HepG2 (cell line): ENCODE data around the gene UPF3A. TPM values are rescaled to one million over a fixed set of nuclear protein-coding genes. Genes with fewer than 3 reads are reported as not detected.

Source experiments
- ATAC-seq: fragments of 200-7000 bp; cut with Tn5 transposase; 3 replicates; pipeline ENCODE4 v1.9.1; 2020; ENCODE audit warnings: mild to moderate bottlenecking, moderate library complexity
- BruUV-seq: library from RNA; stranded (reverse); fragments of 400-500 nt; replicated peaks from 2 replicates; lab custom pipeline; 2021; lab: Mats Ljungman, UMichigan
- CTCF ChIA-PET: fragments of 300-600 bp; formaldehyde crosslinking; extraction: SDS; loops from one replicate; lab custom pipeline; 2021; ENCODE audit warnings: low total read pairs, inconsistent platforms, low intra/inter-chr PET ratio; lab: Yijun Ruan, JAX
- POLR2A ChIA-PET: fragments of 350-600 bp; sonication (Branson Sonifier 250); formaldehyde crosslinking; loops from one replicate; lab custom pipeline; 2020; ENCODE audit warnings: antibody characterized with exemption, inconsistent platforms; lab: Yijun Ruan, JAX
- DNase-seq: peaks from one replicate; pipeline ENCODE4 v3.0.0-alpha.2; 2015; ENCODE audit warnings: low spot score
- FAIRE-seq: peaks from 3 replicates; lab custom pipeline; 2011; peaks lifted over from hg19 to GRCh38; lab: Jason Lieb, UNC
- H2AFZ ChIP-seq: one replicate; pipeline ENCODE4 v1.6.1; 2011; ENCODE audit warnings: low read length, inconsistent platforms
- H3K27ac ChIP-seq: fragments of 300-600 bp; 3 replicates; pipeline ENCODE4 v1.8.0; 2011; ENCODE audit warnings: mixed run types, mild to moderate bottlenecking, mixed read lengths, low read length, inconsistent platforms; ENCODE audit not compliant: insufficient read depth; ENCODE audit errors: extremely low read length
- H3K27me3 ChIP-seq, 2 experiments: fragments of 200-600 bp in 1 of 2; 2 replicates in 1 of 2; 3 replicates in 1 of 2; pipeline versions ENCODE4 v1.6.0 to v1.8.0; 2011; ENCODE audit warnings: low read length in 2 of 2, mild to moderate bottlenecking in 2 of 2, moderate library complexity in 2 of 2, inconsistent platforms in 1 of 2; ENCODE audit not compliant: insufficient read depth in 2 of 2, control insufficient read depth in 1 of 2
- H3K36me3 ChIP-seq, 2 experiments: fragments of 200-600 bp in 1 of 2; replicated peaks in 1 of 2; 2 replicates in 1 of 2; 3 replicates in 1 of 2; pipeline versions ENCODE4 v1.5.1 to v1.8.0; 2011; ENCODE audit warnings: low read length in 2 of 2, inconsistent platforms in 1 of 2; ENCODE audit not compliant: insufficient read depth in 2 of 2, control insufficient read depth in 1 of 2
- H3K4me1 ChIP-seq: 2 replicates; pipeline ENCODE4 v1.5.1; 2012; ENCODE audit warnings: low read length, inconsistent platforms; ENCODE audit not compliant: insufficient read depth
- H3K4me2 ChIP-seq: 2 replicates; pipeline ENCODE4 v1.6.0; 2011; ENCODE audit warnings: low read depth, low read length, inconsistent platforms
- H3K4me3 ChIP-seq, 3 experiments: fragments of 200-600 bp in 1 of 3; sonication (generic), shearing (Covaris generic) in 1 of 3; replicated peaks in 1 of 3; 2 replicates each; pipeline ENCODE4 v1.5.1; 2011 to 2016; ENCODE audit warnings: low read length in 3 of 3, inconsistent platforms in 2 of 3, low read depth in 2 of 3, mild to moderate bottlenecking in 2 of 3, control low read depth in 1 of 3, mixed read lengths in 1 of 3; ENCODE audit not compliant: insufficient read depth in 1 of 3
- H3K79me2 ChIP-seq: one replicate; pipeline ENCODE4 v1.6.1; 2011; ENCODE audit warnings: low read length, inconsistent platforms; ENCODE audit not compliant: insufficient read depth
- H3K9ac ChIP-seq: 2 replicates; pipeline ENCODE4 v1.6.0; 2011; ENCODE audit warnings: mild to moderate bottlenecking, low read depth, low read length, inconsistent platforms; ENCODE audit not compliant: insufficient read depth
- H3K9me3 ChIP-seq: 2 replicates; pipeline ENCODE4 v1.5.1; 2012; ENCODE audit warnings: mild to moderate bottlenecking, low read length
- H4K20me1 ChIP-seq: 2 replicates; pipeline ENCODE4 v1.6.0; 2011; ENCODE audit warnings: inconsistent platforms, mild to moderate bottlenecking, low read length, moderate library complexity; ENCODE audit not compliant: insufficient read depth
- ELF1 ChIP-seq: sonication (generic); formaldehyde crosslinking; IDR thresholded peaks from 2 replicates; pipeline ENCODE4 v1.4.0; 2020; ENCODE audit warnings: missing genetic modification reagents
- IKZF4 ChIP-seq: sonication (generic); formaldehyde crosslinking; IDR thresholded peaks from 2 replicates; pipeline ENCODE4 v1.5.1; 2020; ENCODE audit warnings: borderline replicate concordance, mild to moderate bottlenecking, low read depth, missing genetic modification reagents; ENCODE audit errors: not compliant biosample characterization
- JUNB ChIP-seq: sonication (generic); formaldehyde crosslinking; IDR thresholded peaks from 2 replicates; pipeline ENCODE4 v1.8.0; 2022; ENCODE audit warnings: missing genetic modification reagents, mild to moderate bottlenecking, borderline replicate concordance
- REL ChIP-seq: sonication (generic); formaldehyde crosslinking; conservative IDR thresholded peaks from 2 replicates; pipeline ENCODE4 v1.8.0; 2022; ENCODE audit warnings: mild to moderate bottlenecking, missing genetic modification reagents, moderate library complexity
- RFX5 ChIP-seq: IDR thresholded peaks from 2 replicates; pipeline ENCODE4 v1.6.1; 2011; ENCODE audit warnings: low read depth, low read length, improper control_type of control experiment
- SIX4 ChIP-seq: sonication (generic); formaldehyde crosslinking; IDR thresholded peaks from 2 replicates; pipeline ENCODE4 v1.4.0; 2020; ENCODE audit warnings: missing genetic modification reagents
- TBX2 ChIP-seq: sonication (generic); formaldehyde crosslinking; IDR thresholded peaks from 2 replicates; pipeline ENCODE4 v1.5.0; 2020; ENCODE audit warnings: missing genetic modification reagents, mild to moderate bottlenecking, borderline replicate concordance
- ZFP82 ChIP-seq: sonication (generic); formaldehyde crosslinking; IDR thresholded peaks from 2 replicates; pipeline ENCODE4 v1.5.1; 2020; ENCODE audit warnings: mild to moderate bottlenecking, missing genetic modification reagents, borderline replicate concordance
- ZNF546 ChIP-seq: sonication (generic); formaldehyde crosslinking; conservative IDR thresholded peaks from 2 replicates; pipeline ENCODE4 v1.8.1; 2023; ENCODE audit warnings: mild to moderate bottlenecking, missing genetic modification reagents
- ZNF816 ChIP-seq: sonication (generic); formaldehyde crosslinking; IDR thresholded peaks from 2 replicates; pipeline ENCODE4 v1.8.0; 2022; ENCODE audit warnings: missing genetic modification reagents, mild to moderate bottlenecking, borderline replicate concordance
- WGBS: methylation state at CpG from one replicate; pipeline ENCODE4 v1.1.6; 2017; ENCODE audit warnings: low lambda C conversion rate; 5-methylcytosine and 5-hydroxymethylcytosine counted together
- in situ Hi-C: cut with HindIII; loops from 2 replicates; pipeline ENCODE4 v1.10.0; 2017; ENCODE audit warnings: low pct_unique_long_range_greater_than_20kb; ENCODE audit not compliant: extremely low pct_ligation_motif_present
- intact Hi-C: fragments of 100-400 bp; cut with micrococcal nuclease; formaldehyde crosslinking; loops from one replicate; pipeline ENCODE4 v1.10.0; 2022; ENCODE audit not compliant: unreplicated experiment
- polyA plus RNA-seq, 8 experiments: library from polyadenylated mRNA; depleted of rRNA in 3 of 8; stranded (reverse) in 7 of 8; unstranded in 1 of 8; fragments of >200 nt; fragmentation: Illumina TruSeq in 4 of 8; extraction: Trizol in 4 of 8; gene quantifications; 2 replicates each; pipeline versions ENCODE4 v1.2.1 to v1.2.3, GENCODE V29; 2011 to 2016; ENCODE audit warnings: low read depth in 4 of 8, missing spikeins in 1 of 8, mixed read lengths in 1 of 8; ENCODE audit not compliant: insufficient read depth in 1 of 8
- total RNA-seq, 5 experiments: library from RNA; depleted of rRNA; stranded (reverse); fragments of >200 nt; fragmentation: Illumina TruSeq; extraction: Trizol; gene quantifications; 2 replicates each; pipeline ENCODE4 v1.2.3, GENCODE V29; 2016; ENCODE audit warnings: low read depth in 1 of 5
- TF ChIP-seq, protein P1 (sequence below): sonication (generic); formaldehyde crosslinking; IDR thresholded peaks from 2 replicates; pipeline ENCODE4 v1.4.0; 2020; ENCODE audit warnings: missing genetic modification reagents, borderline replicate concordance
- TF ChIP-seq, protein P2 (sequence below): sonication (generic); formaldehyde crosslinking; IDR thresholded peaks from 2 replicates; pipeline ENCODE4 v1.8.0; 2022; ENCODE audit warnings: mild to moderate bottlenecking, missing genetic modification reagents, moderate library complexity
- TF ChIP-seq, protein P3 (sequence below): sonication (generic); formaldehyde crosslinking; IDR thresholded peaks from 2 replicates; pipeline ENCODE4 v1.5.0; 2020; ENCODE audit warnings: missing genetic modification reagents, mild to moderate bottlenecking, borderline replicate concordance
- TF ChIP-seq, protein P4 (sequence below): sonication (generic); formaldehyde crosslinking; conservative IDR thresholded peaks from 2 replicates; pipeline ENCODE4 v1.8.1; 2023; ENCODE audit warnings: missing genetic modification reagents
- TF ChIP-seq, protein P5 (sequence below): sonication (generic); formaldehyde crosslinking; IDR thresholded peaks from 2 replicates; pipeline ENCODE4 v1.4.0; 2020; ENCODE audit warnings: missing genetic modification reagents, mild to moderate bottlenecking, borderline replicate concordance

Gene UPF3A
- total and polyA plus RNA-seq, 2 of the 13 experiments (the other 11 are each of a cell fraction or from before 2014, with no cell fraction given) = 60.2 to 63.8 TPM

DNA sequence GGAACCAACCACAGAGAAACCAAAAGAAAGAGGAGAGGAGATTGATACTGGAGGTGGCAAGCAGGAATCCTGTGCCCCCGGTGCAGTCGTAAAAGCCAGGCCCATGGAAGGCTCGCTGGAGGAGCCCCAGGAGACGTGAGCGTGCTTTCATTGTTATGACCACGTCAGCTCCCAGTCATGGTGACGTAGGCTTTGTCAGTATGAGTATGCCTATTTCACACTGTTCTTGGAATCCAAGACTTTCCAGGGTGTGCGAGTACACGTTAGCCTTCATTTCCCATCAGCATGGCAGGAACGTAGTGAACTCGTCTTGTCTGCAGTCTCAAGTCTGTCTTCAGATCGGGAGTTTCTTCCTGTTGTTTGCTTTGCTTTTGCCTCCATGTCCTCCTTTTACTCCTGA, 17.5 kb downstream of the UPF3A start:
- Histone ChIP-seq H3K27me3 (no peaks in the 10 kb centered on the region), H3K27ac (no peak overlapping the region), H3K9me3 (no peaks in the 10 kb centered on the region), H3K4me1 (no peaks in the 10 kb centered on the region), H3K9ac (no peak overlapping the region), H3K79me2 (peaks cover 8% of the 10 kb centered on the region), H3K4me3 (no peak overlapping the region), H2AFZ (no peak overlapping the region), H3K4me2 (no peak overlapping the region), H4K20me1 (no peaks in the 10 kb centered on the region), H3K36me3 (peaks cover 19 to 53% of the 10 kb centered on the region in 2 experiments; a peak in 4 of 5 replicates)
- ATAC-seq (no peak), FAIRE-seq (no peak), DNase-seq (no peak)
- no peak for TF ChIP-seq RFX5
- no peak for TF ChIP-seq JUNB (CRISPR knock-in tag)
- TF ChIP-seq ZNF546 (CRISPR knock-in tag) = no peak
- TF ChIP-seq, protein P1, sequence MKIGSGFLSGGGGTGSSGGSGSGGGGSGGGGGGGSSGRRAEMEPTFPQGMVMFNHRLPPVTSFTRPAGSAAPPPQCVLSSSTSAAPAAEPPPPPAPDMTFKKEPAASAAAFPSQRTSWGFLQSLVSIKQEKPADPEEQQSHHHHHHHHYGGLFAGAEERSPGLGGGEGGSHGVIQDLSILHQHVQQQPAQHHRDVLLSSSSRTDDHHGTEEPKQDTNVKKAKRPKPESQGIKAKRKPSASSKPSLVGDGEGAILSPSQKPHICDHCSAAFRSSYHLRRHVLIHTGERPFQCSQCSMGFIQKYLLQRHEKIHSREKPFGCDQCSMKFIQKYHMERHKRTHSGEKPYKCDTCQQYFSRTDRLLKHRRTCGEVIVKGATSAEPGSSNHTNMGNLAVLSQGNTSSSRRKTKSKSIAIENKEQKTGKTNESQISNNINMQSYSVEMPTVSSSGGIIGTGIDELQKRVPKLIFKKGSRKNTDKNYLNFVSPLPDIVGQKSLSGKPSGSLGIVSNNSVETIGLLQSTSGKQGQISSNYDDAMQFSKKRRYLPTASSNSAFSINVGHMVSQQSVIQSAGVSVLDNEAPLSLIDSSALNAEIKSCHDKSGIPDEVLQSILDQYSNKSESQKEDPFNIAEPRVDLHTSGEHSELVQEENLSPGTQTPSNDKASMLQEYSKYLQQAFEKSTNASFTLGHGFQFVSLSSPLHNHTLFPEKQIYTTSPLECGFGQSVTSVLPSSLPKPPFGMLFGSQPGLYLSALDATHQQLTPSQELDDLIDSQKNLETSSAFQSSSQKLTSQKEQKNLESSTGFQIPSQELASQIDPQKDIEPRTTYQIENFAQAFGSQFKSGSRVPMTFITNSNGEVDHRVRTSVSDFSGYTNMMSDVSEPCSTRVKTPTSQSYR = no peak
- TF ChIP-seq, protein P2, sequence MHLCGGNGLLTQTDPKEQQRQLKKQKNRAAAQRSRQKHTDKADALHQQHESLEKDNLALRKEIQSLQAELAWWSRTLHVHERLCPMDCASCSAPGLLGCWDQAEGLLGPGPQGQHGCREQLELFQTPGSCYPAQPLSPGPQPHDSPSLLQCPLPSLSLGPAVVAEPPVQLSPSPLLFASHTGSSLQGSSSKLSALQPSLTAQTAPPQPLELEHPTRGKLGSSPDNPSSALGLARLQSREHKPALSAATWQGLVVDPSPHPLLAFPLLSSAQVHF = no peak
- TF ChIP-seq, protein P3, sequence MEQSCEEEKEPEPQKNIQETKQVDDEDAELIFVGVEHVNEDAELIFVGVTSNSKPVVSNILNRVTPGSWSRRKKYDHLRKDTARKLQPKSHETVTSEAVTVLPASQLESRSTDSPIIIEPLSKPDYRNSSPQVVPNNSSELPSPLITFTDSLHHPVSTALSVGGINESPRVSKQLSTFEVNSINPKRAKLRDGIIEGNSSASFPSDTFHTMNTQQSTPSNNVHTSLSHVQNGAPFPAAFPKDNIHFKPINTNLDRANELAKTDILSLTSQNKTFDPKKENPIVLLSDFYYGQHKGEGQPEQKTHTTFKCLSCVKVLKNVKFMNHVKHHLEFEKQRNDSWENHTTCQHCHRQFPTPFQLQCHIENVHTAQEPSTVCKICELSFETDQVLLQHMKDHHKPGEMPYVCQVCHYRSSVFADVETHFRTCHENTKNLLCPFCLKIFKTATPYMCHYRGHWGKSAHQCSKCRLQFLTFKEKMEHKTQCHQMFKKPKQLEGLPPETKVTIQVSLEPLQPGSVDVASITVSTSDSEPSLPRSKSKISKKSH (CRISPR knock-in tag) = no peak
- TF ChIP-seq, protein P4, sequence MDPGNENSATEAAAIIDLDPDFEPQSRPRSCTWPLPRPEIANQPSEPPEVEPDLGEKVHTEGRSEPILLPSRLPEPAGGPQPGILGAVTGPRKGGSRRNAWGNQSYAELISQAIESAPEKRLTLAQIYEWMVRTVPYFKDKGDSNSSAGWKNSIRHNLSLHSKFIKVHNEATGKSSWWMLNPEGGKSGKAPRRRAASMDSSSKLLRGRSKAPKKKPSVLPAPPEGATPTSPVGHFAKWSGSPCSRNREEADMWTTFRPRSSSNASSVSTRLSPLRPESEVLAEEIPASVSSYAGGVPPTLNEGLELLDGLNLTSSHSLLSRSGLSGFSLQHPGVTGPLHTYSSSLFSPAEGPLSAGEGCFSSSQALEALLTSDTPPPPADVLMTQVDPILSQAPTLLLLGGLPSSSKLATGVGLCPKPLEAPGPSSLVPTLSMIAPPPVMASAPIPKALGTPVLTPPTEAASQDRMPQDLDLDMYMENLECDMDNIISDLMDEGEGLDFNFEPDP (CRISPR knock-in tag) = no peak
- TF ChIP-seq ZFP82 = no peak
- no peak for TF ChIP-seq TBX2
- TF ChIP-seq, protein P5, sequence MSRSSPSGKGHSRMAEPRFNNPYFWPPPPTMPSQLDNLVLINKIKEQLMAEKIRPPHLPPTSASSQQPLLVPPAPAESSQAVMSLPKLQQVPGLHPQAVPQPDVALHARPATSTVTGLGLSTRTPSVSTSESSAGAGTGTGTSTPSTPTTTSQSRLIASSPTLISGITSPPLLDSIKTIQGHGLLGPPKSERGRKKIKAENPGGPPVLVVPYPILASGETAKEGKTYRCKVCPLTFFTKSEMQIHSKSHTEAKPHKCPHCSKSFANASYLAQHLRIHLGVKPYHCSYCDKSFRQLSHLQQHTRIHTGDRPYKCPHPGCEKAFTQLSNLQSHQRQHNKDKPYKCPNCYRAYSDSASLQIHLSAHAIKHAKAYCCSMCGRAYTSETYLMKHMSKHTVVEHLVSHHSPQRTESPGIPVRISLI = no peak
- no peak for TF ChIP-seq REL (CRISPR knock-in tag)
- TF ChIP-seq ELF1 (CRISPR knock-in tag) = no peak
- no peak for TF ChIP-seq IKZF4 (CRISPR knock-in tag)
- no peak for TF ChIP-seq ZNF816
- no peak for TF ChIP-seq SIX4 (CRISPR knock-in tag)
- POLR2A ChIA-PET = no interaction called here
- CTCF ChIA-PET = no interaction called here
- WGBS = 88% methylated on average over 12 of the region's 12 CpGs
- intact Hi-C loops (no loop called here), in situ Hi-C loops (no loop called here)
- BruUV-seq = no TSS peak
